Mucosa of descending colon (tissue), 3 donors: ENCODE data around the gene CEMIP. TPM values are rescaled to one million over a fixed set of nuclear protein-coding genes. Genes with fewer than 3 reads are reported as not detected.

Source experiments
- ATAC-seq: fragments of 200-7000 bp; cut with Tn5 transposase; one replicate; pipeline ENCODE4 v1.9.1; 2020; ENCODE audit warnings: mild to moderate bottlenecking, moderate library complexity
- DNase-seq, 3 donors: peaks; one replicate each; pipeline ENCODE4 v3.0.0-alpha.2; 2020
- H3K36me3 ChIP-seq: fragments of 200-600 bp; one replicate; pipeline ENCODE4 v1.8.0; 2021; ENCODE audit warnings: low read depth, mild to moderate bottlenecking
- H3K4me1 ChIP-seq: fragments of 200-600 bp; one replicate; pipeline ENCODE4 v1.8.0; 2021; ENCODE audit warnings: low read depth, mild to moderate bottlenecking
- H3K4me3 ChIP-seq: fragments of 200-600 bp; one replicate; pipeline ENCODE4 v1.8.0; 2021; ENCODE audit warnings: mild to moderate bottlenecking
- H3K9me3 ChIP-seq: fragments of 200-600 bp; one replicate; pipeline ENCODE4 v1.8.0; 2021; ENCODE audit warnings: mild to moderate bottlenecking
- intact Hi-C, 2 donors: fragments of 100-400 bp; cut with DNase I in 1 of 2; cut with micrococcal nuclease in 1 of 2; formaldehyde crosslinking; loops; one replicate each; pipeline versions ENCODE4 v1.11.0 to v1.11.1; 2022; cut with DNase I, micrococcal nuclease
- total RNA-seq, 3 donors: library from RNA; stranded (reverse); fragmentation: NEBNext Ultra II Directional in 2 of 3; extraction: Animal tissue kit (Norgen Biotek cat#: 25700) in 2 of 3; gene quantifications; one replicate each; pipeline versions ENCODE4 v1.2.1 to v1.2.4, GENCODE V29; 2021 to 2023
- TF ChIP-seq, protein P1 (sequence below): fragments of 200-600 bp; IDR thresholded peaks from one replicate; pipeline ENCODE4 v1.8.0; 2022; ENCODE audit warnings: antibody characterized with exemption, mild to moderate bottlenecking
- donor health status: DM: no; HTN: no; CAD: no; lungs with moderate emphysema.
- donor health status: DM: no; HTN: no; CAD: no.
- donor health status: DM: no; HTN: yes; CAD: no.

The CEMIP gene
- total RNA-seq, 3 donors from 2014 or later, result 0.63 to 2.2 (median 1.4) TPM

DNA sequence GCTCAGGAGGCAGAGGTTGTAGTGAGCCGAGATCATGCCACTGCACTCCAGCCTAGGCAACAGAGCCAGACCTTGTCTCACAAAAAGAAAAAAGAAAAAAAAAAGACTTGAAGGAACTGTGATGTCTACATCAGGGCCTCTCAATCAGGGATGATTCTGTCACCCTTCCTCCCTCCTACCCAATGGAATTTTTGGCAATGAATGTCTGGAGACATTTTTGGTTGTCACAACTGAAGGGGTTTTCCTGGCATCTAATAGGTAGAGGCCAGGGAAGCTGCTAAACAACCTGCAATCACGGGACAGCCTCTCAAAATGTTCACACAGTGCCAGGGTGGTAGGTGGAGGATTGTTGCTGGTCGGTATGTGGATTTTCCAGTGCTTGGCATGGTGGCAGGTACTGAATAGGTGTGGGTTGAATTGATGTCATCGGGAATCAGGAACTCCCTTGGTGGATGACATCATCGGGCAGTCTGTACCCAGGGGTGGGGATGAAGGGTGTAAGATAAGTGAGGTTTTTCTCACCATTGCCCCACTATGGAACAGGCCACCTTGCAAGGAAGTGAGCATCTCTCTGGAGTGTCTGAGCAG lies 139.1 kb downstream of the CEMIP start:
- H3K9me3 ChIP-seq, result no peaks in the 10 kb centered on the region
- DNase-seq (no peak), ATAC-seq (no peak)
- no peak overlapping the region for H3K4me3 ChIP-seq
- intact Hi-C loops, result no loop called here
- H3K36me3 ChIP-seq, result no peaks in the 10 kb centered on the region
- TF ChIP-seq, protein P1, sequence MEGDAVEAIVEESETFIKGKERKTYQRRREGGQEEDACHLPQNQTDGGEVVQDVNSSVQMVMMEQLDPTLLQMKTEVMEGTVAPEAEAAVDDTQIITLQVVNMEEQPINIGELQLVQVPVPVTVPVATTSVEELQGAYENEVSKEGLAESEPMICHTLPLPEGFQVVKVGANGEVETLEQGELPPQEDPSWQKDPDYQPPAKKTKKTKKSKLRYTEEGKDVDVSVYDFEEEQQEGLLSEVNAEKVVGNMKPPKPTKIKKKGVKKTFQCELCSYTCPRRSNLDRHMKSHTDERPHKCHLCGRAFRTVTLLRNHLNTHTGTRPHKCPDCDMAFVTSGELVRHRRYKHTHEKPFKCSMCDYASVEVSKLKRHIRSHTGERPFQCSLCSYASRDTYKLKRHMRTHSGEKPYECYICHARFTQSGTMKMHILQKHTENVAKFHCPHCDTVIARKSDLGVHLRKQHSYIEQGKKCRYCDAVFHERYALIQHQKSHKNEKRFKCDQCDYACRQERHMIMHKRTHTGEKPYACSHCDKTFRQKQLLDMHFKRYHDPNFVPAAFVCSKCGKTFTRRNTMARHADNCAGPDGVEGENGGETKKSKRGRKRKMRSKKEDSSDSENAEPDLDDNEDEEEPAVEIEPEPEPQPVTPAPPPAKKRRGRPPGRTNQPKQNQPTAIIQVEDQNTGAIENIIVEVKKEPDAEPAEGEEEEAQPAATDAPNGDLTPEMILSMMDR, result no peak
- H3K4me1 ChIP-seq, result peaks cover 4% of the 10 kb centered on the region

DNA sequence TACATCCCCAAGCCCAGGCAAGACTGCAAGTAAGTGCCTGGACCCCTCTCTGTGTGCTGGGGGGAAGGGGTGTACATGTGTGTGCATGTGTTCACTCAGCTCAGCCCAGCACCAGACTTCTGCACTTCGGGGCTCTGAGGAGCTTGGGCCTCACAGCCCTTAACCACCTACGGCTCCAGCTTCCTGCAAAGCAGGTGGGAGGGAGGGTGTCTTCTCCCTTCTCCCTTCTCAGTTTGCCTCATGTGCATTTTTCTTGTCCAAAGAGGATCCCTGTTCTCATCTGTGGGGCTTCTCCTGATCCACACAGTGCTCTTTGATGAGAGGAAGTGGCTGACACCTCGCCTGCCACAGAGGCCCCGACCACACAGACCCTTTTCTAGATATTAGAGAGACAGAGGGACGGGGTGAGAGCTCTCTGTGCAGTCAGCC lies 141.1 kb downstream of the CEMIP start:
- no peak for DNase-seq
- intact Hi-C loops, result no loop called here
- H3K9me3 ChIP-seq, result no peaks in the 10 kb centered on the region
- no peak for ATAC-seq
- H3K36me3 ChIP-seq, result no peaks in the 10 kb centered on the region
- H3K4me1 ChIP-seq, result peaks cover 4% of the 10 kb centered on the region
- TF ChIP-seq, protein P1, result no peak
- no peak overlapping the region for H3K4me3 ChIP-seq

DNA sequence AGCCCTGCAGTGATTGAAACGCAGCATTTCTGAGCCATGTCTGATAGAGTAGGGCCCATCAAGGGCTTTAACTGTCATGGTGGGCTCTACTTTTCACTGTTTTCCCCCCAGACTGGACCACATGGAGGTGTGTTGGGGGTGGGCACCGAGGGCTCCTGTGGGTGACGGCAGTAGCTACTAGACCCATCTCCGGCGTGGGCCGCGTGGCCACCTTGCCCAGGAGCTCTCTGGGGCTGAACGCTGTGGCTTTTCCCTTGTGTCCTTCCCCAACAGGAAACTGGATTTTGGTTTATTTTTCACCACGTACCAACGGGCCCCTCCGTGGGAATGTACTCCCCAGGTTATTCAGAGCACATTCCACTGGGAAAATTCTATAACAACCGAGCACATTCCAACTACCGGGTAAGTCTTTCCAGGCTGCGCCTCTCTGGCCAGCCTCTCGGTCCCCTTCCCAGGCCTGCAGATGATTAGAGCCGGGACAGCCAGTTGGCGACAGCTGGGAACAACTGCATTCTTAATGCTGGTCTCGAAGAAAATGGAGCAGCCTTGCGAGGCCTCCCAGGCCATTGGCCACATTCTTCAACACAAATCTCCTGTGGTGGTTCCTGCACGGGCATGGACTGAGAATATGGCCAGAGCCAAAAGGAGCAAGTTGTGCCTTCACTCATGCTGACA lies 142.7 kb downstream of the CEMIP start:
- no peak for ATAC-seq
- no peak overlapping the region for H3K4me3 ChIP-seq
- H3K36me3 ChIP-seq, result no peaks in the 10 kb centered on the region
- no peak for DNase-seq
- H3K4me1 ChIP-seq, result no peaks in the 10 kb centered on the region
- H3K9me3 ChIP-seq, result no peaks in the 10 kb centered on the region
- TF ChIP-seq, protein P1, result no peak
- intact Hi-C loops, result no loop called here

DNA sequence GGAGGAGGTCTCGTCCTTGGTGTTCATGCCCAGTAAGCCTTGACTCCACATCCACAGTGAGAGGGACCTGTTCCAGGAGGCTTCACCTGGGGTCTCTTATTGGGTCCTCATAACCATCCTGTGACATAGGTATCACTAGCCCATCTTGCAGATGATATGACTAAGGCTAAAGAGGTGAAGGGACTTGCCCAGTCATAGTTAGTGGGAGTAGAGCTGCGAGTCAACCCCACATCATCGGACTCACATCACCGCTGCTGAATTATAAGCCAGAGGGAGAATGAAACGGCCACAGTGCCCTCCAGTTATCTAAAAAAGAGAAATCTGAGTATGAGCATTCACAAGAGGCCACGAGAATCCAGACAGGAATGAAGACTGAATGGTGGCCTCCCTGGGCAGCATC lies 144.5 kb downstream of the CEMIP start:
- H3K4me3 ChIP-seq, result no peak overlapping the region
- no peaks in the 10 kb centered on the region for H3K4me1 ChIP-seq
- H3K36me3 ChIP-seq, result no peaks in the 10 kb centered on the region
- no peaks in the 10 kb centered on the region for H3K9me3 ChIP-seq
- DNase-seq, result no peak
- ATAC-seq, result no peak
- intact Hi-C loops, result no loop called here
- TF ChIP-seq, protein P1, result no peak

DNA sequence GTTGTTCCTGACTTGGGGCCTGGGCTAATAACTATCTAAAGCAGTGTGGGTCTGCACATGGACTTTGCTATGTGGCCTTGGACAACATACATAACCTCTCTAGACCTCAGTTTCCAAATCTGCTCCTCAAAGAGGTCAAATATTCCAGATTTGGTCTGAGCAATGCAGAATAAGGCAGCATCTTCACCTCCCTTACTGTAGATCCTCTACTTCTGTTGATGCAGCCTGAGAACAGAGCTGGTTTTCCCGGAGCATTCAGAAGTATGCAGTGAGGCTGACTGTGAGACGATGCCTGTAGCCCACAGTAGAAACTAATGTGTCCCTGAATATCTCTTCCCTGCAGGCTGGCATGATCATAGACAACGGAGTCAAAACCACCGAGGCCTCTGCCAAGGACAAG lies 145.1 kb downstream of the CEMIP start:
- Histone ChIP-seq H3K4me3 (no peak overlapping the region), H3K36me3 (no peaks in the 10 kb centered on the region), H3K9me3 (no peaks in the 10 kb centered on the region), H3K4me1 (no peaks in the 10 kb centered on the region)
- ATAC-seq (no peak), DNase-seq (no peak)
- intact Hi-C loops, result no loop called here
- TF ChIP-seq, protein P1, result no peak
